C4-2B (cell line): ENCODE results near the gene DDX6.

Experiments used
- ZFX ChIP-seq: fragments of 450-650 bp; IDR thresholded peaks from 2 replicates; pipeline ENCODE4 v1.6.1; 2017
- TF ChIP-seq, protein P1 (sequence below): fragments of 450-650 bp; conservative IDR thresholded peaks from 2 replicates; pipeline ENCODE4 v1.5.1; 2017; ENCODE audit warnings: mild to moderate bottlenecking

DNA sequence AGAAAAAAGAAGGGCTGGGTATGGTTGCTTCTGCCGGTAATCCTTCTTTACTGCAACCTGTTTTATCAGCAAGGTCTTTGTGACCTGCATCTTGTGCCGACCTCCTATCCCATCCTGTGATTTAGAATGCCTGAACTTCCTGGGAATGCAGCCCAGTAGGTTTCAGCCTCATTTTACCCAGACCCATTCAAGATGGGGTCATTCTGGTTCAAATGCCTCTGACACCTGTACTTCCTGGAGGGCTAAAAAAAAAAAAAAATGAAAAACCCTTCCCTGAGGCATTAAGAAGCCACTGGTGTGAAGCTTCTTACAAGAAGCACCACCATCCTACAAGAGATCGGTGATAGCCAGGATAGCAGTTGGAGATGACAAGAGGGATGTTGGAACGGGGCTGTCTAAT lies 56.9 kb downstream of the DDX6 start:
- TF ChIP-seq, protein P1, sequence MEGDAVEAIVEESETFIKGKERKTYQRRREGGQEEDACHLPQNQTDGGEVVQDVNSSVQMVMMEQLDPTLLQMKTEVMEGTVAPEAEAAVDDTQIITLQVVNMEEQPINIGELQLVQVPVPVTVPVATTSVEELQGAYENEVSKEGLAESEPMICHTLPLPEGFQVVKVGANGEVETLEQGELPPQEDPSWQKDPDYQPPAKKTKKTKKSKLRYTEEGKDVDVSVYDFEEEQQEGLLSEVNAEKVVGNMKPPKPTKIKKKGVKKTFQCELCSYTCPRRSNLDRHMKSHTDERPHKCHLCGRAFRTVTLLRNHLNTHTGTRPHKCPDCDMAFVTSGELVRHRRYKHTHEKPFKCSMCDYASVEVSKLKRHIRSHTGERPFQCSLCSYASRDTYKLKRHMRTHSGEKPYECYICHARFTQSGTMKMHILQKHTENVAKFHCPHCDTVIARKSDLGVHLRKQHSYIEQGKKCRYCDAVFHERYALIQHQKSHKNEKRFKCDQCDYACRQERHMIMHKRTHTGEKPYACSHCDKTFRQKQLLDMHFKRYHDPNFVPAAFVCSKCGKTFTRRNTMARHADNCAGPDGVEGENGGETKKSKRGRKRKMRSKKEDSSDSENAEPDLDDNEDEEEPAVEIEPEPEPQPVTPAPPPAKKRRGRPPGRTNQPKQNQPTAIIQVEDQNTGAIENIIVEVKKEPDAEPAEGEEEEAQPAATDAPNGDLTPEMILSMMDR = no peak
- TF ChIP-seq ZFX = no peak
